GM18502 (cell line): ENCODE data around the gene SCART1.
"Not testable (repeated sequence)": the region's sequence is repeated elsewhere in the genome, so short reads cannot be mapped to it uniquely, and the experiment has no call there.

Experiments
- ATAC-seq: cut with Tn5 transposase; IDR thresholded peaks from one replicate; pipeline ENCODE4 v1.9.1; 2021; ENCODE audit warnings: mild to moderate bottlenecking; ENCODE audit not compliant: unreplicated experiment, poor library complexity

SCART1 gene

DNA sequence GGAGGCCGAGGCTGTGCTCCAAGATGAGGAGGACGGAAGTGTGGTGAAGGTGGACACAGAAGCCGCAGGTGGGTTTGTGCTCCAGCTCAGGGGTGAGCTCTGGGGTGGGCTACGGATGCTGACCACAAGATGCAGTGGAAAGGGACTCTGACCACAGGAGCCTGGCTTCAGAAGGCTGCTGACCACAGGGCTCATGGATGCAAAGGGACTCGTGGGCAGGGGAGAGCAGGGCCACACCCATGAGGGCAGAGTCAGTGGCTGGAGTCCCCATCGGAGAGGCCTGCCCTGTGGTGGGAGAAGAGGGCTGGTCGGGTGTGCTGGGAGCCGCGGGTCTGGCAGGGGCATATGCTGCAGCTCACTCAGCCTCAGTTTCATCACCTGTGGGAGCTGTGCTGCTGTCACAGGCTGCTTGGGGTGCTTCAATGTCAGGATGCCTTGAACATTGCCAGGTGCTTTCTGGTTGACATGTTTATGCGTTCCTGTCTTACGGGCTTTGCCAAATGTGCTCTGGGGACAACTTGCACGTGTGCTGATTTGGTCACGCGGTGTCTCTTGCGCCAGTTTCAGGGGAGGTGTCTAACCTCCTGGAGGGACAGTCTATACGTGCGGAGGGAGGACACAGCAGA is 13.7 kb downstream of the SCART1 start:
- no peak for ATAC-seq

GRCh38 chr10:133469205-133469604 is 15.5 kb downstream of the SCART1 start:
- ATAC-seq = not testable (repeated sequence)

GRCh38 chr10:133471300-133472109 is 17.8 kb downstream of the SCART1 start:
- no peak for ATAC-seq

DNA sequence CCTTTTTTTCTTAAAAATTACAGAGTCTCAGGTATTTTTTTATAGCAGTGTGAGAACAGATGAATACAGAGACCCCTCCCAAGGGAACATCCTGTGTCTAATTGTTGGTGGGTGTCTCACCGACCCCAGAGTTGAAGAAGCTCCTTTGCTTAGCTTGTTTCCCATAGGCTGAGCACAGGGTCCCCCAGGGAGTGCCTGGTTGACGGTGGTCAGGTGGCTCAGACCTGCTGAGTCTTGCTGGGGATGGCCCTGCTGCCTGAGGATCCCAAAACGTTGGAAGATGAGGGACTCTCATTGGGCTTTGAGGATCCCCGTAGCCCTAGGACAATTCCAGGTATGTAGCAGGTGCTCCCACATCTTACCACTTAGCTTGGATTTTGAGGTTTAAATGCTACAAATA is 19.5 kb downstream of the SCART1 start:
- ATAC-seq = no peak

GRCh38 chr10:133474027-133474426 is 20.3 kb downstream of the SCART1 start:
- no peak for ATAC-seq

- ATAC-seq = no peak
Observed at GRCh38 chr10:133474665-133475424, 21.1 kb downstream of the SCART1 start.

DNA sequence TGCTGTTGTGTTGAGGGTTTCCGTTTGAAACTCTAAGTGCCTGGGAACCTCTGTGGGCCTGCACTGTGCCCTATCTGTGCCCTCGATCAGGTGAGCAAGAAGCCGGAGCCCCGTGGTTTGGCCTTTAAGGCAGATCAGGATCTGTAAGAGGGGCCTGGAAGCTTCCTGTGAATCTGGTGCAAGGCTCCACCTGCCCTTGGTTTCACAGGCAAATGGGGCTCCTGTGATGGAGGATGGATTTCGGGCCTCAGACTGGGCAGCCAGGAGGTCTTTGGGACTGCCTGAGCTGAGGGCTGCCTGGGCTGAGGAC is 21.6 kb downstream of the SCART1 start:
- ATAC-seq = no peak

DNA sequence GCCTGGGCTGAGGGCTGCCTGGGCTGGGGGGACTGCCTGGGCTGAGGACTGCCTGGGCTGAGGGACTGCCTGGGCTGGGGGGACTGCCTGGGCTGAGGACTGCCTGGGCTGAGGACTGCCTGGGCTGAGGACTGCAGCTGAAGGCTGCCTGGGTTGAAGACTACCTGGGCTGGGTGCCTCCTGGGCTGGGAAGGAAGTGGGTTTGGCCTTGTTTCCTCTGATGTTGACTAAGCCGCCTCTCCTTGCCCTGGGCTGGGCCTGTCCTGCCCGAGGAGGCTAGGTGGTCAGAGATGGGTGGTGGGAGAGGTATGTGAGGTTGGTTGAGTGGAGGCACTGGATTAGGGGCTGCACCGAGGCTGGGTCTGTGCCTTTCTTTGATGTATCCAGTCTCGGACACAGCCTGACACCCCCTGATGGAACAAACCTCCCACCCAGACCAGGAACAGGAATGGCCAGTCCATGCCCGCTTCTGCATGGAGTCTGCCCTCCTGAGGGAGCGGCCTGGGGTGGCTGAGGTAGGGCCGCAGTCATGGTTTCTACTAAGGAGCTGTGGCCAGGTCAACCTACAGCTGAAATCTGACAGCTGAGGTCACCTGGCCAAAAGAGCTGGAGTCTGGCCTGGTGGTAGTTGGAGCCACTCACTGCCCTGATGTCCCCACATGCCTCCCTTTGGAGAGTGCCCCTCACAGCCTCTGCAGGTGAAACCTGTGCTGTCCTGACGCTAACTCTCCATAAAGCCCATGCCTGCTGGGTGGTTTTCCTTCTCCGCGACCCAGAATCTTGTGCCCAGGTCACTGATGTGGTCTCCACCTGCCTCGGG is 22.3 kb downstream of the SCART1 start:
- no peak for ATAC-seq

DNA sequence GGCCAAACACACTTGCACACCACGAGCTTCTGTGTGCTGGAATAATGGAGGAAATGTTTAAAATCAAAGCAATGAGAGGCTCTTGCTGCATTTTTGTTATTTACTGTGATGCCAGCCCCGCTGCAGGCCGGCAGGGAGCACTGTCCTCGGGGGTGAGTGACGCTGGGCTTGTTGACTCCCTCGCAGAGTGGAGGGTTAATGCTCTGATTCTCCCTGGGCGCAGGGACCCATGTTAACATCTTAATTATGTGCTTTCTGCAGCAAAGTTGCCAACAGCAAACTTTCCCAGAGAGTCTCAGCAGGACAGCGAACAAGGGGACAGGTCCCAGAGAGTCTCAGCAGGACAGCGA is 22.9 kb downstream of the SCART1 start:
- ATAC-seq = no peak

DNA sequence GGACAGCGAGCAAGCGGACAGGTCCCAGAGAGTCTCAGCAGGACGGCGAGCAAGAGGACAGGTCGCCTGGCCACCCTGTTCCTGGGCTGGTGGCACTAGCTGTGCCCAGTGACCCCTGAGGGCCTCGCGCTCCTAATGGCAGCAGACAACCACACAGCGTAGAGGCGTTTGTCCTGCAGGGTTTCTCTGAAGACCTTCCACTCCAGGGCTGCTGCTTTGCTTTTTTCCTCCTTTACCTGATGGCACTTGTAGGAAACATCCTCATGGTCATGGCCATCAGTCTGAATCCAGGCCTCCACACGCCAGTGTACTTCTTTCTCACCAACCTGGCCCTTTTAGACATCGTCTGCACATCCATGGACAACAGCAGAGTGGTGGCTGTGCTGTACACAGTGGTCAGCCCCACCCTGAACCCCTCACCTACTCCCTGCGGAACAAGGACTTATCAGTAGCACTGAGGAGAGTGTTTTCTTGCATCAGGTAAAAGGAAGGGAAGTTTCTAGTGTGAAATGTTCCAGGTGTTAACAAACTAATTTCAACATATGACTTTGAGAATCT is 27.4 kb downstream of the SCART1 start:
- ATAC-seq = no peak

DNA sequence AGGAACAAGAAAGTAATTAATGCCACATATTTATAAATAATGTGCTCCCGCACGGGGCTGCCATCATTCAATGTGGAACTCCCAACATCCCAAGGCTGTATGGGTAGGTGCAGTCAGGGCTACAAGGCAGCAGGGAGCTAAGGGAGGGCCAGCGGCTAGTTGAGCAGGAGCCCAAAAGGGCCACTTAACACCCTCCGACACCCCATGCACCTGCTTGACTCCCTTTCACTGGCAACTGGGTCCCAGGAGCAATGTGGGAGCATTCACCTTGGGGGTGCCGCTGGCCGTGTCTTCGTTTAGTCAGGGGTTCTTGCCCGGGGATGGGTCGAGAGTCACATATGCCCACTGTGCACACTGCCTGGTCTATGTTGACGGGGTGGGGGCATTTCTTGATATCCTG is 27.9 kb downstream of the SCART1 start:
- ATAC-seq = no peak

GRCh38 chr10:133484818-133485217 is 31.1 kb downstream of the SCART1 start:
- no peak for ATAC-seq

- no peak for ATAC-seq
Observed at GRCh38 chr10:133487085-133487484, 33.3 kb downstream of the SCART1 start.

GRCh38 chr10:133488354-133488753 is 34.6 kb downstream of the SCART1 start:
- no peak for ATAC-seq

- ATAC-seq = peak; percentile 83
Observed at GRCh38 chr10:133489816-133490588, 36.3 kb downstream of the SCART1 start.

GRCh38 chr10:133493562-133493961 is 39.8 kb downstream of the SCART1 start:
- ATAC-seq = not testable (repeated sequence)

- not testable (repeated sequence) for ATAC-seq
Observed at GRCh38 chr10:133497363-133497762, 43.6 kb downstream of the SCART1 start.

GRCh38 chr10:133499176-133499575 is 45.4 kb downstream of the SCART1 start:
- ATAC-seq = not testable (repeated sequence)

- ATAC-seq = not testable (repeated sequence)
Observed at GRCh38 chr10:133500897-133501296, 47.2 kb downstream of the SCART1 start.

- no peak for ATAC-seq
Observed at GRCh38 chr10:133509700-133510099, 56.0 kb downstream of the SCART1 start.
